Activated CD8-positive, alpha-beta memory T cell treated with anti-CD3 and anti-CD28 coated beads, Interleukin-2, amount 50 U/mL, for 24 hours (primary cell): ENCODE measurements around the gene PLA1A.
"Not testable (repeated sequence)": the region's sequence is repeated elsewhere in the genome, so short reads cannot be mapped to it uniquely, and the experiment has no call there.

Experiments used
- DNase-seq: peaks from one replicate; pipeline ENCODE4 v3.0.0-alpha.2; 2020; ENCODE audit errors: extremely low read depth

The PLA1A gene

DNA sequence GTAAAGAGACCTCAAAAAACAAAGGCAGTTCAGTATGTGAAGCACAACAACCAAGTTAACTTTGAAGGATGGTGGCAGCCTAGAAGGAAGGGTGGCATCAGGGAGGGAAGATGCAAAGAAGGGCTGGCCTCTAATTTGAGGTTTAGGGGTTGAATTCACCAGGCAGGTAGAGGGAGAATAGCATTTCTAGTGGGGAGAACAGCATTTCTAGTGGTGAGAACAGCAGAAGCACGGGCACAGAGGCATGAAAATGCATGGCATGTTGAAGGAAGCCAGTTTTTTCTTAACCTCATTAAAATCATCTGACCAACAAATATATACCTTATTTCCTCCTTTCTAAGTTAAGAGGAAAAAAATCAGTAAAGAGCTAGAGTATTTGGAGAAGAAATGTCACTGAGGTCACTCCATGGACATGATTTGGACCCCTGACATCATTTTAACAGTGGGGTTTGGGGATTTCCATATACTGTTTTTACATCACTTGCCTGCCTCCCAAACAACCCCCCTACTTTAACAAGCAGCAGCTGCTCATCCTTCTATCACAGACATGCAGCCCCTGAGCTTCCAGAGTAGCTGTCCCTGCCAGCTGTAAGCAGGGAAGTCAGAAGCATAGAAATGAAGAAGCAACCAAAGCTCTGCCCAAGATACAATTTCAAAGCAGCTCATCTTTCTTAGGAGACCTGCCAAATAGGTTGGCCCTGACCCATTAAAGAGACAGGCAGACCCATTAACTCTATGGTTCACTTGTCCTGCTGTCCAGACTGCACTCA, 65.1 kb downstream of the PLA1A start:
- DNase-seq = no peak

DNA sequence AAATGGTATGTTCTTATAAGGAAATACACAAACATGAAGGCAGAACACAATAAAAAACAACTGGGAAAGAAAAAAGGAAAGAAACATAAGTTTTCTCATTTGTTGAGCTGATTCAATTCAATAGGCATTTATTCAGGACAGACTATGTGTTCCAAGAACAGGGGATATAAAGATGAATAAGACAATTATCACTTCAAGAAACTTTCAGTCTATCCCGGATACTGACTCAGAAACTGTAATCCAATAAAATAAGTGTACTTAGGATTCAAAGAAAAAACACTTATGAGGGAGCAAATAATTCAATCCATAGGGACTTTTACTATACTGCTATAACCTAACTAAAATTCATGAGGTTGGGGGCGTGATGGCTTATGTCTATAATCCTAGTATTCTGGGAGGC, 66.2 kb downstream of the PLA1A start:
- no peak for DNase-seq

DNA sequence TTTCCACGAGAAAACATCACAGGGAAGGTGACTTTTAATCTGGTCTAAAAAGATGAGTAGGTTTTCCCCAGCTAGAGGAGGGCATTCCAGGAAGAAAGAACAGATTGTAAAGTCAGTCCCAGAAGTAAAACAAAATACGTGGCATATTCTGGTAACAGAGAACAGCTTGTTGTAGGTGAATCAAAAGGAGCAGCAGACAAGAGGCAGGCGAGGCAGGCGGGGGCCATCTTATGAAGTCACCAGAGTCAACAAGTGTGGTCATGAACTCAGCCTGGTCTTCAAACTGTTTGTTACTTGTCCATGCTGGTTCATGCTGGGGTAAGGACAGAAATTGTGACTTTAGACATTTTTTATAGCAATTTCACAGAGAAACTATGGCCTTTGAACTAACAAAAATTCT, 66.7 kb downstream of the PLA1A start:
- DNase-seq = no peak

DNA sequence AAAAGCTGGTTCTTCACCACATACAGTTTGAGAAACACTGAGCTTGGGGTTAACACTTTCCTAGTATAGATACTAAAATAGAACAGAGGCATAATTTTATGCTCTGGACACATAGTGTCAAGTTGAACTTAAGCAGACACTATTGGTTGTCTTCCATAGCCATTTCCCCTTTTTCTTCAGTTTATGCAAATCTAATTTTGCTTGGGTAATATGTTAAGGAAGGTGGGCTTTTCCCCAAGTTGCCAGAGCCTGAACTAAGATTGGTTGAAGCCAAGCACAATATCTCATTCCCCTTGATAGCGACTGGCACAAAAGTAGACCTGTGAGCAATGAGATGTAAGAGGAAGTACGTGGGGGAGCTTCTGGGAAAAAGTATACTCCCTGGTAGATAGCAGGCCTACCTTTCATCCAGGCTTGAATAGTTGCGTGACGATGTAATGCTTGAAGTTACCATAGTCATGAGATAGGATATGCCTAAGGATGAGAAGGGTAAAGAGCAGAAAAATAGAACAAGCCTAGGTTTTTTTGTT, 67.2 kb downstream of the PLA1A start:
- DNase-seq = no peak

DNA sequence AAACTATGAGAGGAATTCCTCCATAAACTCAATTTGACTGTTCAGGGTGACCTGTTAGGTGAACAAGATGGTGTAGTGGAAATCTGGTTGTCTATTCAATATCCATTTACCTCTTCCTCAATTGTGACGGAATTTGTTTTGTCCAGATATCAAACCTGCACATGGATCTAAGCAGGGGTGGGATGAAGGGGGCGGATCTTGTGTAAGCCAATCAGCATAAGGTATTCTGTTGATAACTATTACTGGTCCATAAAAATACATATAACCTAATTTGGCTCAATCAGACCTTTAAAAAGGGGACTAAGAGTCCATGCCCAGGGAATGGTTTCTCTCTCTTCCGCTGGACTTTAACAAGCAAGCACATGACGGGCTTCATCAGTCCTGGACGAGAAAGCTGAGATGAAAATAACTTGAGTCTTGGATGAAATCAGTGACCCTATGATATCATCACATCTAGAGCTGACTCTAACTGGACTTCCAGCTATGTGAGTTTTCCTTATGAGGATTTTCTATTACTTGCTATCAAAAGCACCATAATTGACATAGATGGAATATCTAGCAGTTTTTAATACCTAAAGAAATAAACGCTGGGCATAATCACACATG, 68.4 kb downstream of the PLA1A start:
- no peak for DNase-seq

DNA sequence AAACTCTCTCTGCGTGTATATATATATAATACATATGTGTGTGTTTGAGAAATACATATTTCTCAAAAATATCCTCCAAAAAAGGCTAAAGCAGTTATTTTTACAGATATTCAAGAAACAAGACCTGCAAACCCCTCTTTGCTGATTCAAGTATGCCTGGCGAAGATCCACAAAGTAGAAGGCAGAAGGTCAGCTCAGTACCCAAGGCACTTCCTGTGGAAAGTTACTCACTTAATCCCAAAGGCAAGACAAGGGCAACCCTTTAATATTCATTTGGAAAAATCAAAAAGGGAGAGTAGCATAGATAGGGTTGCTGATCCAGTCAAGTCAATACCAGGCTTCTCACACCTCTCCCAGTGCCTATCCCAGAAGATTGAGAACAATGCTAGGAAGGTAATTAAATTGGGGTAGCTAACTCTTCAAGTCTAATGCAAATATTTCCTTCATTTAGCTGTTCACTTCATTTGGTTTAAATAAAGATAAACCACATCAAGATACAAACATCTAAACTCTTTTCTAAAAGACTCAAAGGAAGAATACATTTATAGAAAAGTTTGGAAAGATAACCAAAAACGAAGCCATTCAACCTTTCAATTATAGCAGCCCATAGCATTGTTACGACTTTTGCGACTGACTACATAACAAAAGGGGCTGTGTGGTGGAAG, 72.4 kb downstream of the PLA1A start:
- DNase-seq = no peak

DNA sequence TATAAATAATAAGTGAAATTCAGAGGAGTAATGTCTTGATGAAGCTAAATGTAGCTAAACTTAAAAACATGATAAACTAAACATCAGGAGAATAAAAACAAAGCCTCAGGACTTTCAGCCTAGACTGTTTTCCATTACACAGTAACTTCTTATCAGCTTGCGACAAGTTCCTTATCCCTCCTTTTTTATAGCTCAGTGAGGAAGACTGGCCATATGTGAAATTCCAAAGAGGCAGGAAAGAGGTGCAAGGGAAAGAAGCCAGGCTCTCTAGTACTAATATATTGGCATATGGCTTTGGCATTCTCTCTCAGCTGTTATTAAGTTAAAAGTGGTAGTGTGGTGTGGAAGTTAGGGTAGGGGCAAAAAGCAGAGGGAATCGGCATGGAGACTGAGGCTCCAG, 75.1 kb downstream of the PLA1A start:
- no peak for DNase-seq

DNA sequence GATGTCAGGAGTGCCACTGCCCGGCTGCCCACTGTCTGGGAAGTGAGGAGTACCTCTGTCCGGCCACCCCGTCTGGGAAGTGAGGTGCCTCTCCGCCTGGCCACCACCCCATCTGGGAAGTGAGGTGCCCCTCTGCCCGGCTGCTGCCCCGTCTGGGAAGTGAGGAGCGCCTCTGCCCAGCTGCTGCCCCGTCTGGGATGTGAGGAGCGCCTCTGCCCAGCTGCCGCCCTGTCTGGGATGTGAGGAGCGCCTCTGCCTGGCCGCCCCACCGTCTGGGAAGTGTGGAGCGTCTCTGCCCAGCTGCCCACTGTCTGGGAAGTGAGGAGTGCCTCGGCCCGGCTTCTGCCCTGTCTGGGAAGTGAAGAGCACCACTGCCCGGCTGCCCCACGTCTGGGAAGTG, 76.2 kb downstream of the PLA1A start:
- no peak for DNase-seq

DNA sequence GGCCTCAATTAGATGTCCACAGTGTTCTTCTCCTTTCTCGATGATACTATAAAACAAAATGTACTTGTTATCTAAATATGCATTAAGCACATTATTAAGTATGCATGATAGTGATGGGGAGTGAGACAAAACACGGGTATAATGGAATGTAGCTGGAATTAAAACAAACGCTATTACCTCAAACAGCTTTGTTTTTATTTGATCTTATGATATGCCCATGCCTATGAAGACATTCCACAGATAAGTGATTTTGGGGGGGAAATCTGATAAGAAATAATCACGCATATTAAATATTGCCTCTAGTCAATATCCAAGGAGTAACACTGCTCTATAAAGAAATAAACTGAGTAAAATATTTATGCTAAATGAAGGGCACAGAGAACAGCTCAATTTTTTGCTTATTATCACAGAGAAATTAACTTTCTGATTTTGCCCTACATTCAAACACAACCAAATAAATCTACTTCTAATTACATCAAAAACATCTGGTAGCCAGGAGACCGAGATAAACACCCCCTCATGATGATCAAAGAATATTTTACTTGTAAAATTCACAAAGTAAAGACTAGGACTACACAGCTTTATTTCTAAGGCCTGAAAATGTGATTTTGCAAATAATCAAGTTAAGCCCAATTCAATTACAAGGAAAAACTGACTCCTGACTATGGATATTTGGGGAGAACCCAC, 77.6 kb downstream of the PLA1A start:
- no peak for DNase-seq

DNA sequence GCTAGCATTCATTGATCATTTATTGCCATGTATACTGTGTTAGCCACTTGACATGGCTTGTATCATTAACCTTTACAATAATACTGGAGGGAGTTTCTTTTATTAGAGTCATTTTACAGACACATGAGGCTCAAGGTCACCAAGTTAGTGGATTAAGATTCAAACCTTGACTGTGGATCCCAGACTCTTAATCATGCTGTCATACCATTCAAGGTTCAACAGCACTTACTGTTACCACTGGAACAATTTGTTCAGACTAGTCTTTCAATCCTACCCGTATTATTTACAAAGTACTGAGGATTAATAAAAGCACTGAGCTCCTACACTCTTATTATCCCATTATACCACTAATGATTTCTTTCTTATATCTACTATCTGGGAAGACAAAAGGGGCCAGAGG, 78.3 kb downstream of the PLA1A start:
- DNase-seq = no peak

DNA sequence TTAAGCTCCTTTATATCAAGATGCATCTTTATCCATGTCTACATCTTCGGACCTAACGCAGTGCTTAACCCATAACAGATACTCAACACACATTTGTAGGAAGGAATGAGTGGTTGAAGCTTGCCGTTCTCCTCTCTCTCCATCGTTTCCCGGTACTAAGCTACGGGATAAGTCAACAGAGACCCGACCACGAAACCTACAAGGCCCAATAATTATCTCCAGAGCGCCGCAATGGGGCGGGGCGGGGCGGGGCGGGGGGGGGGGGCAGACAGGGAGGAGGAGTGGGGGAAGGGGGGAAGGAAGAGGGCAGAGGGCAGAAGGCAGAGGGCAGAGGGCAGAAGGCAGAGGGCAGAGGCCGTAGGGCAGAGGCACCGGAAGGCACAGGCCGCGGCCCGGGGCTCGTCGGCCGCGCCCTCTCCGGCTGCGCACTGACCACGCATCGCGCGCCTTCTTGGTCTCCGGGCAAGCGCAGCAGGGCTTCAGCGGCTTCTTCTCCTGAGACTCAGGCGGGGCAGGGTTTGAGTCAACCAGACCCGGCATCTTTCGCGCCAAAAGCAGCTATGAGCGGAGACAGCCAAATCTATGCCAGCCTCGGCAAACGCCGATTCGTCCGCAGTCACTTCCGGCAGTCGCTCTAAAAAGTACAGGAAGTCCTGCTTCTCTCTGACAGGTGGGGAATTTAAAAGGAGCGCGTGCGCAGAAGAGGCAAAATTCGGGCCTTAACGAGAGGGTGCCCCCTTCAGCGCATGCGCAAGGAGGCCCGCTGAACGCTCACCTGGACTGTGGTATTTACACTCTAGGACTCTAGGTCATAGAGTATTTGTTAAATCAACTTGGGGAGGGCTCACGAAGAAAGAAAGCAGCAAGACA, 79.3 kb downstream of the PLA1A start, which contains the start of gene COX17:
Gene COX17 (minus strand): TSS at position 636 of the 870 bp plus-strand sequence. CDS start 96 bp downstream, at position 540.
- peak; percentile 91 for DNase-seq

DNA sequence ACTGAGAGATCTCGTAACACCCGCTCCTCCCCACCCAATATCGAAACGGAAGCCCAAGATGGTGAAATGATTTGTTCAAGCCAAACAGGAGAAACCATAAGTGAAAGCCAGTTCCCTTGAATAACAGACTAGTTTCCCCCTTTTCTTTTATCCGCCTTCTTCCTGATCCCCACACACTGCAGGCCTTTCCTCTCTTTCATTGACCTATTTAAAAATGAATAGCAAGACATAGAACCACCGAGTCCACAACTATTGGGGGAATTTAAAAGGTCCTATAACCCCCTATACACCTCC, 79.9 kb downstream of the PLA1A start:
- DNase-seq = no peak

DNA sequence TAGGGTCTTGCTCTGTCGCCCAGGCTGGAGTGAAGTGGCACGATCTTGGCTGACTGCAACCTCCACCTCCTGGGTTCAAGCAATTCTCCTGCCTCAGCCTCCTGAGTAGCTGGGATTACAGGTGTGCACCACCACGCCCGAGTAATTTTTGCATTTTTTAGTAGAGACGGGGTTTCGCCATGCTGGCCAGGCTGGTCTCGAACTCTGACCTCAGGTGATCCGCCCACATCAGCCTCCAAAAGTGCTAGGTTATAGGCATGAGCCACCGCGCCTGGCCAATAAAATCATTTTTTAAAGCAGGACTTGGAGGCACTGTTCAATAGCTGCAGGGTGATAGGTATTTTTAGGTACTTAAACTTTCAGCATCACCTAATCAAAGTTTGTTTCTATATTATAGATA, 80.5 kb downstream of the PLA1A start:
- DNase-seq = not testable (repeated sequence)
